ENCODE measurements around the gene TRIM15.

The TRIM15 gene

DNA sequence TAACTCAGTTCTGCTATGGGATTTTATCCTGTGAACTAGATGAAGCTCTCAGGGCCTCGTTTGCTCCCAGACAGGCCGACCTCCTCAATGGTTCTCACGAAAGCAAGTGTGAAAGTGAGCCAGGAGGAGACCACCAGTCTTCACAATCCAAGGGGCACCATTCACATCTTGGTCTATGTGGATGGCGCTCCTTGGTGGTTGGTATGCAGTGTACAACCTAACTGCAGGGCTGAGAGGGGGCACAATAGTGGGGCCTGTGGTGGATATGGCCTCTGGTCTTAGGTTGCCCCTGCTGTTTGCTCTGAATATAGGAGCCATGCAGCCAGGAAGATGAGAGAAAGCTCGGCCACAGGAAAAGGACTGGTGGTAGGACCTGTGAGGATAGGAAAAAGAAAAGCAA lies 25.2 kb downstream of the TRIM15 start:
- FAIRE-seq (no peak), DNase-seq (ENCODE audit: insufficient read length, low spot score) (no peak)
- TF ChIP-seq POLR2A (IDR thresholded peaks at IDR 0.05; ENCODE audit: low read depth, low read length): no peak

DNA sequence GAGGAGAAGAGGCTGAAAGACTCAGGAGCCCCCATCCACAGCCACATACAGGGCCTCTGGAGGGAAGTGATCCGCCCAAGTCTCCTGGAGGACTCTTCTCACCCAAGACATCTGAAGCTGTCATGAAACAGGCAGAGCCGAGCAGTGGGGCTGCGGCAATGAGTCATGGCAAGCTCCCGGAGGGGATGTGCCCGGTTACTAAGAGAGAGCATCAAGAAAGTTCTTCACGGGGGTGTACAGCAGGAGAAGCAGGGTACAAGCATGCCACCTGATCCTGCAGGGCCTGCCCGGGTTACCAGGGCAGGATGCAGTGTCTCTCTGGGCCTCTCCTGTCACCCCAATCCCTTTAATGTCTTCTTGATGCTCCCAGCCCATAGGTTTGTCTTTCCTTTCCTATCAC lies 28.7 kb downstream of the TRIM15 start:
- no peak for DNase-seq (ENCODE audit: insufficient read length, low spot score)
- FAIRE-seq: no peak

DNA sequence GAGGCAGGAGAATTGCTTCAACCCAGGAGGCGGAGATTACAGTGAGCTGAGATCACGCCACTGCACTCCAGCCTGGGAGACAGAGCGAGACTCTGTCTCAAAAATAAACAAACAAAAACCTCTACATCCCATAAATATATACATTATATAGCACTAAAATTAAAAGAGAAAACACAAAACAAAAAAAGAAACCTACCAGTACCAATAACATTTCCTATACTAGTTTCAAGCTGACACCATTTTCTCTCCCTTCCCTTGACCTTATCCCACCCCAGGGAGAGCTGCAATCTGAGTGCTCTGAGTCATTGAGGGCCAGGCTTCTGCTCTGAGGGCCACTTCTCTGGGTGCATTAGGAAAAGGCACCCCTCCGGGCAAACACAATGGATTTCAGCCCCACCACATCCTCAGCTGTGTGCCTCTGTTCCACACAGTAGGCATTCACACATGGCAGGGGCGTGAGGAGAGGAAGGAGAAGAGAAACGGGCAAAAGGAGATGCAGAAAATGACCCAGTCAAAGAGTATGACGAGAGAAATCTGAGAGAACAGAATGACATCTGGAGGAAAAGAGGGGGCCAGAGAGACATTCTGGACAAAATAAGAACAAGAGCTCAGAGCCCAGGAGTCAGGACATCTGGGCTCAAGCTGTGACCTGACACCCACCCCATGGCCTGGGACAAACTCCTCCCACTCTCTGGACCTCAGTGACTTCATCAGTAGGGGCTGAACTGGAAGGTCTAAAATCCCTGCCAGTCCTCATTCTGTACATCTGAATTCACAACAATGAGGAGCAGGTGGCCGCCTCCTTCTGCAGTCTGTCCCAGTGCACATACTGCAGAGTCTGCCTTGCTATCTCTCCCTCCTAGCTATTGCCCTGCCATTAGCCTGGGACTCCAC lies 31.7 kb downstream of the TRIM15 start:
- FAIRE-seq: no peak
- no peak for TF ChIP-seq POLR2A (IDR thresholded peaks at IDR 0.05; ENCODE audit: low read depth, low read length)
- no peak for DNase-seq (ENCODE audit: insufficient read length, low spot score)

More for the DNA sequence above, 28.7 kb downstream of the TRIM15 start:
- no peak for TF ChIP-seq POLR2A (IDR thresholded peaks at IDR 0.05; ENCODE audit: low read depth, low read length)

GRCh38 chr6:30195951-30196350 lies 32.6 kb downstream of the TRIM15 start:
- DNase-seq (ENCODE audit: insufficient read length, low spot score): no peak
- FAIRE-seq: no peak
- no peak for TF ChIP-seq POLR2A (IDR thresholded peaks at IDR 0.05; ENCODE audit: low read depth, low read length)

DNA sequence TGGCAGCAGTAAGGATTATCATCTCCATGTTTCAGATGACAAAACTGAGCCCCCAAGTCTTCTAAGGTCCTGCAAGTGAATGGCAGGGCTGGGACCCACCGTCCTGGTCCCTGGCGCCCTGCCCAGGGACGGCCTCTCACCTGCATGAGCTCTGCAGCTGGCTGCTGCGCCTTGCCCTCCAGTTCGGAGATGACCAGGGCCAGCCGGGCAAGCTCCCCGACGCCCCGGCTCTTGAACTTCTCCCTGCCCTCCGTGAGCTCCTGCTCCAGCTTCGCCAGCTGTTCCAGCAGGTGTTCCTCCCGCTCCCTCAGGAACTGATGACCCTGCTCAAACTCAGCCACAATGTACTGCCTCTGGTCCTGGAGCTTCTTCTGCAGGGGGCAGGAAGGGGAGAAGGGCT lies 33.0 kb downstream of the TRIM15 start:
- no peak for TF ChIP-seq POLR2A (IDR thresholded peaks at IDR 0.05; ENCODE audit: low read depth, low read length)
- DNase-seq (ENCODE audit: insufficient read length, low spot score) (no peak), FAIRE-seq (no peak)

GRCh38 chr6:30198166-30199084 lies 35.1 kb downstream of the TRIM15 start:
- no peak for TF ChIP-seq POLR2A (IDR thresholded peaks at IDR 0.05; ENCODE audit: low read depth, low read length)
- DNase-seq (ENCODE audit: insufficient read length, low spot score) (no peak), FAIRE-seq (no peak)

DNA sequence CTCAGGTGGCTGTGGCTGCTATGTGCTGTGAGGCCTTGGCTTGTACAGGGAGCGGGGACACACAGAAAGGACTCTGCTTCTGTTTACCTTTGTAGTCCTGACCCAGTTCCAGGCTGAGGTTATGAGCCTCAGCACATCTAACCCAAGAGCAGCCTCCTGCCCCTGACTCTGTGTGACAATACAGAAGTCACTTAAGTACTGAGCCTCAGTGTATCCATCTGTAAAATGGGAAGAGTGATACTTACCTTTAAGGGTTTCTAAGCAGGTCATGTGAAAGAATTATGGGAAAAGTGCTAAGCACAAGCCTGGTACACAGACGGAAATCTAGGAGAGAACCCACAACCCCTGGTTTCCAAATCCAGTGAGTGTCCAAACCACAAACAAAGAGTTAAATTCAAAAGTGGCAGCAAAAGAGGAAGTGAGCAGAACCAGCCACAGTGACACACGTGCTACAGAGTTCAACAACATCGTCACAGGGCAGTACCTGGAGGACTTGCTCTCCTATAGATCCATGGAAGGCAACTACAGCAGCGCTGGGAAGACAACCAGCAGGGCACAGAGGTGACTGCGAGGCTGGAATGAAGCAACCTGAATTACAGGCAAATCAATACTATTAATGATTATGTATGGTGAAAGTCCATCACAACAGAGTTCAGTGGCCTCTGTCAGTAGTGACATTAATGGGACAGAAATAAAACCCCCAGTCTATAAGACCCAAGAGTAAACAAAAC lies 37.4 kb downstream of the TRIM15 start:
- no peak for FAIRE-seq
- TF ChIP-seq POLR2A (IDR thresholded peaks at IDR 0.05; ENCODE audit: low read depth, low read length): no peak
- no peak for DNase-seq (ENCODE audit: insufficient read length, low spot score)

DNA sequence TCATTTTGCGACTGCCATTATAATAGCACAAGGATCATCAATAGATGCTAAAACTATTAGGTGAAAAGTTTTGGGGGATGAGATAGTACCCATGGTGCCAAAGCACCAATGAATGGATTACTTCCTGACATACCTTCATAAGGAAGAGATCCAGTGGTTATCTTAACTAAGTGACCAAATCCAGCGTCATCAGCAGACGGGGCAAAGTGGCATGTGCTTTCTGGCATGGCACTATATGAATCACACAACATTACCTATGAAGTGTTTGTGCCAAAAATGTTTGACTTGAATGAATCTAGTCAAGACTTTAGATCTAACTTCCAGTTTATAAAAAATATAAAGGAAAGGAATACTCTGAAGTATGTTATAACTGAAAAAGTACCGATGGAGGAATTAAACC lies 39.0 kb downstream of the TRIM15 start:
- DNase-seq (ENCODE audit: insufficient read length, low spot score) (no peak), FAIRE-seq (no peak)
- no peak for TF ChIP-seq POLR2A (IDR thresholded peaks at IDR 0.05; ENCODE audit: low read depth, low read length)

- no peak for TF ChIP-seq POLR2A (IDR thresholded peaks at IDR 0.05; ENCODE audit: low read depth, low read length)
- DNase-seq (ENCODE audit: insufficient read length, low spot score): no peak
- FAIRE-seq: no peak
Observed at GRCh38 chr6:30204116-30204515, 40.8 kb downstream of the TRIM15 start.

DNA sequence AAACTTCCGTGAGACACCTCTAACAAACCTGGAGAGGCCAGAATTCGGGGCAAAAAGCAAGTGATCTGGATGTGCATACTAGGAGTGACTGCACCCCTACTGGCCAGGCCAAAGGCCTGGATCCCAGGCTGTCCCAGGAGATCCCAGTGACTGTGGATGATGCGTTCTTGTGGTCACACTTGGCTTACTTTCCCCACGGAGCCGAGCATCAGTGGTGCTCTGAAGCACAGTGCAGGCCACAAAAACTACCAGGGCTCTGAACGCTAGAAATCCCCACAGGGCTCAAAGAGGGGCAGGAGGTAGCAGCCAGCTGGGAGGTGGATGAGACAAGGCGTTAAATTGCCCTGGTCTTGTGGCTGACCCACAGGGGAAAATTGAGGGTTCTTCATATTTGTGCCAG lies 42.8 kb downstream of the TRIM15 start:
- DNase-seq (ENCODE audit: insufficient read length, low spot score) (no peak), FAIRE-seq (no peak)

DNA sequence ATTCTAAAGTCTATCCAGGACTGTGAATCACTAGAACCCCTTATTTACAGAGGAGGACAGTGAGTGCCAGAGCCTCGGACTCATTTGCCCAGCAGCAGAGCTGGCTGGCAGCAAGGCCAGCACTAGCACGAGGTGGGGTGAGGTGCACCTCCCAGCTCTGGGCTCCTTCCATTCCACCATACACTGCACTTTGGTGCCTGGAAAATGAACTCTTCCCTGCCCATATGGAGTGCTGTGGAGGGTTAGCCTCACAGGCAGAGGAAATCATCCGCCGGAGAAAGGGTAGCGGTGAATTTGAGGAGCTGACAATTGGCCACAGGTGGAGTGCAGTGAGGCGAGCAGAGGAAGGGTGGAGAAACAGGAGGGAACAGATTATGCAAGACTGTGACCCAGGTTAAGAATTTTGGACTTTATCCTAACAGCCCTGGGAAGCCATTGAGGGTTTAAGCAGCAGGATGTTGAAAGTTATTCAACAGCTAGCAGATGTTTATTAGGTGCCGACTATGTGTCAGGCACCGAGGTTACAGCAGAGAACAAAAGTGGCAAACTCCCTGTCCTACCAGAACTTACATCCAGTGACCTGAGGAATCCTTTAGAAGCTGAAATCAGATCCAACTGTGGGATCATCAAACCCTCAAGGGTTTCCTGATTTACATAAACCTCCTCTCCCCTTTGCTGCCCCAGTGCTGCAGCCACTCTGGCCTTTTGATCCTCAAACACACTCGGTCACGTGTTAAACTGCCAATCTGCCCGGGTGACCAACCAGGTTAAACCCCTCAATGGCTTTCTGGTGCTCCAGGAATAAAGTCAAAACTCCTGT lies 43.7 kb downstream of the TRIM15 start:
- DNase-seq (ENCODE audit: insufficient read length, low spot score) (no peak), FAIRE-seq (no peak)
- no peak for TF ChIP-seq POLR2A (IDR thresholded peaks at IDR 0.05; ENCODE audit: low read depth, low read length)

More for the DNA sequence above, 42.8 kb downstream of the TRIM15 start:
- no peak for TF ChIP-seq POLR2A (IDR thresholded peaks at IDR 0.05; ENCODE audit: low read depth, low read length)

- no peak for FAIRE-seq
- no peak for DNase-seq (ENCODE audit: insufficient read length, low spot score)
- TF ChIP-seq POLR2A (IDR thresholded peaks at IDR 0.05; ENCODE audit: low read depth, low read length): no peak
Observed at GRCh38 chr6:30207619-30208295, 44.4 kb downstream of the TRIM15 start.

All from H54 (cell line).